ENCODE measurements around the gene MRAP2.

The MRAP2 gene

GRCh38 chr6:84033523-84034451 lies at the start of gene MRAP2:
TSS of gene MRAP2 (plus strand) at chr6:84033772. CDS start at chr6:84055319, 21,547 bp downstream.
- no peak for DNase-seq (ENCODE audit: low read depth)
- no peak for TF ChIP-seq CTCF (IDR thresholded peaks at IDR 0.05; ENCODE audit: insufficient read depth, low read depth, low read length, missing control alignments)
- H3K4me3 ChIP-seq (ENCODE audit: low read depth, low read length): no peak within 1 kb of the TSS

GRCh38 chr6:83984411-83984810 lies 49.2 kb upstream of the MRAP2 start:
- no peak for DNase-seq (ENCODE audit: low read depth)
- H3K4me3 ChIP-seq (ENCODE audit: low read depth, low read length): no peak overlapping the region
- TF ChIP-seq CTCF (IDR thresholded peaks at IDR 0.05; ENCODE audit: insufficient read depth, low read depth, low read length, missing control alignments): no peak

GRCh38 chr6:83985308-83985713 lies 48.3 kb upstream of the MRAP2 start:
- DNase-seq (ENCODE audit: low read depth): no peak
- TF ChIP-seq CTCF (IDR thresholded peaks at IDR 0.05; ENCODE audit: insufficient read depth, low read depth, low read length, missing control alignments): no peak
- H3K4me3 ChIP-seq (ENCODE audit: low read depth, low read length): no peak overlapping the region

- no peak overlapping the region for H3K4me3 ChIP-seq (ENCODE audit: low read depth, low read length)
- TF ChIP-seq CTCF (IDR thresholded peaks at IDR 0.05; ENCODE audit: insufficient read depth, low read depth, low read length, missing control alignments): no peak
- no peak for DNase-seq (ENCODE audit: low read depth)
Observed at GRCh38 chr6:83985715-83986114, 47.9 kb upstream of the MRAP2 start.

GRCh38 chr6:83998021-83998584 lies 35.5 kb upstream of the MRAP2 start:
- no peak overlapping the region for H3K4me3 ChIP-seq (ENCODE audit: low read depth, low read length)
- no peak for TF ChIP-seq CTCF (IDR thresholded peaks at IDR 0.05; ENCODE audit: insufficient read depth, low read depth, low read length, missing control alignments)
- no peak for DNase-seq (ENCODE audit: low read depth)

GRCh38 chr6:84001119-84001518 lies 32.5 kb upstream of the MRAP2 start:
- no peak overlapping the region for H3K4me3 ChIP-seq (ENCODE audit: low read depth, low read length)
- TF ChIP-seq CTCF (IDR thresholded peaks at IDR 0.05; ENCODE audit: insufficient read depth, low read depth, low read length, missing control alignments): no peak

More at GRCh38 chr6:84001119-84001518, 32.5 kb upstream of the MRAP2 start:
- DNase-seq (ENCODE audit: low read depth): no peak
